Measurements from ENCODE around the gene NXPH4.

Gene NXPH4

DNA sequence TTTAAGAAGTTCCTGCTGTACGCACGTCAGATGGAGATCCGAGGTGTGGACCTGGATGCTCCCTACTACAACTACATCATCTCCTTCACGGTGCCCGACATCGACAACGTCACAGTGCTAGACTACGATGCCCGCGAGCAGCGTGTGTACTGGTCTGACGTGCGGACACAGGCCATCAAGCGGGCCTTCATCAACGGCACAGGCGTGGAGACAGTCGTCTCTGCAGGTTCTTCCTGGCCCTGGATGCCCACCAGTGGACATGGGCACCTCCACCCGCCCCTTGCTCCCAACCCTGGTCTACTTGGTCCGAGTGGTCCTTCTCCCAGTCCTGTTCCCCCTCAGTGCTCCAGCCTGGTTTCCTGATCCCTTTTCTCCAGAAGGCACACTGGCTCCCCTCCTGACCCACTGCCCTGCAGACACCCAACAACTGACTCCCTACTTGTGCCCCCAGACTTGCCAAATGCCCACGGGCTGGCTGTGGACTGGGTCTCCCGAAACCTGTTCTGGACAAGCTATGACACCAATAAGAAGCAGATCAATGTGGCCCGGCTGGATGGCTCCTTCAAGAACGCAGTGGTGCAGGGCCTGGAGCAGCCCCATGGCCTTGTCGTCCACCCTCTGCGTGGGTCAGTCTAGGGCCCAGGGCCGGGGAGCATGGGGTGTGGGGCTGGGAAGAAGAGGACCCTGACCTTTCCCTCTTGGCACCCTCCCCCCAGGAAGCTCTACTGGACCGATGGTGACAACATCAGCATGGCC is 37.1 kb upstream of the NXPH4 start:
- Histone ChIP-seq H3K9me3 (ENCODE audit: insufficient read depth, low read depth, low read length) (no peaks in the 10 kb centered on the region), H4K20me1 (ENCODE audit: insufficient read depth, low read length, poor library complexity, severe bottlenecking) (no peaks in the 10 kb centered on the region), H3K27me3 (ENCODE audit: insufficient read depth, low read length, poor library complexity, severe bottlenecking) (no peaks in the 10 kb centered on the region), H3F3A (ENCODE audit: low read depth) (no peaks in the 10 kb centered on the region), H3K4me1 (ENCODE audit: insufficient read depth, low read length, poor library complexity, severe bottlenecking) (no peaks in the 10 kb centered on the region), H3K36me3 (ENCODE audit: insufficient read depth, low read length) (no peaks in the 10 kb centered on the region), H3K4me2 (ENCODE audit: low read depth, low read length, poor library complexity, severe bottlenecking) (no peak overlapping the region), H3K9me2 (replicated peaks; ENCODE audit: low read depth, low read length) (no peaks in the 10 kb centered on the region), H3K4me3 (ENCODE audit: low read length, poor library complexity, severe bottlenecking) (no peak overlapping the region), H2AFZ (ENCODE audit: low read length) (no peak overlapping the region), H3K79me2 (ENCODE audit: insufficient read depth, low read length) (no peaks in the 10 kb centered on the region), H3K9ac (ENCODE audit: low read depth, low read length, poor library complexity, severe bottlenecking) (no peak overlapping the region)
- TF ChIP-seq EZH2phosphoT487 (IDR thresholded peaks at IDR 0.05; ENCODE audit: borderline replicate concordance) (no peak), CTCF (conservative IDR thresholded peaks at IDR 0.05; ENCODE audit: low read length) (no peak)

DNA sequence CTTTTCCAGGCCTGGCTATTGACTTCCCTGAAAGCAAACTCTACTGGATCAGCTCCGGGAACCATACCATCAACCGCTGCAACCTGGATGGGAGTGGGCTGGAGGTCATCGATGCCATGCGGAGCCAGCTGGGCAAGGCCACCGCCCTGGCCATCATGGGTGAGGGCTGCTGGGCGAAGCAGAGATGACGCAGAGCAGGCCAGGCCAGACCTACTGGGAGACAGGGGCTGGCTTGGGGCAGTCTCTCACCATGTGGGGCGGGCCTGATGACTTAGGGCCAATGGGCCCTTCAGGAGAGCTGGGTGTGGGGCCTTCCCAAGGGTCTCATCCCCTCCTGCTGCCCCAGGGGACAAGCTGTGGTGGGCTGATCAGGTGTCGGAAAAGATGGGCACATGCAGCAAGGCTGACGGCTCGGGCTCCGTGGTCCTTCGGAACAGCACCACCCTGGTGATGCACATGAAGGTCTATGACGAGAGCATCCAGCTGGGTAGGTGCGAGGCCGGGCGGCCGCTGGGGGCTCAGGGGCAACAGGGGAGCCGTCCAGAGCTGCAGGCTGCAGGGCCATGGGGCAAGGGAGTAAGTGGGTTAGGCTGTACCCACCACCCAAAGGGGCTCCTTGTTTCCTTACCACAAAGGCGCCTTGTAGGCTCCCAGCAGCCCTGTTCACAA is 36.1 kb upstream of the NXPH4 start:
- H3K4me1 ChIP-seq (ENCODE audit: insufficient read depth, low read length, poor library complexity, severe bottlenecking), result no peaks in the 10 kb centered on the region
- H3K9me3 ChIP-seq (ENCODE audit: insufficient read depth, low read depth, low read length), result no peaks in the 10 kb centered on the region
- no peak overlapping the region for H2AFZ ChIP-seq (ENCODE audit: low read length)
- no peak for TF ChIP-seq EZH2phosphoT487 (IDR thresholded peaks at IDR 0.05; ENCODE audit: borderline replicate concordance)
- no peaks in the 10 kb centered on the region for H3K79me2 ChIP-seq (ENCODE audit: insufficient read depth, low read length)
- H3K27me3 ChIP-seq (ENCODE audit: insufficient read depth, low read length, poor library complexity, severe bottlenecking), result no peaks in the 10 kb centered on the region
- H4K20me1 ChIP-seq (ENCODE audit: insufficient read depth, low read length, poor library complexity, severe bottlenecking), result no peaks in the 10 kb centered on the region
- no peaks in the 10 kb centered on the region for H3F3A ChIP-seq (ENCODE audit: low read depth)
- H3K9ac ChIP-seq (ENCODE audit: low read depth, low read length, poor library complexity, severe bottlenecking), result no peak overlapping the region
- H3K9me2 ChIP-seq (replicated peaks; ENCODE audit: low read depth, low read length), result no peaks in the 10 kb centered on the region
- no peak overlapping the region for H3K4me2 ChIP-seq (ENCODE audit: low read depth, low read length, poor library complexity, severe bottlenecking)
- H3K36me3 ChIP-seq (ENCODE audit: insufficient read depth, low read length), result no peaks in the 10 kb centered on the region
- H3K4me3 ChIP-seq (ENCODE audit: low read length, poor library complexity, severe bottlenecking), result no peak overlapping the region

- no peaks in the 10 kb centered on the region for H3K9me2 ChIP-seq (replicated peaks; ENCODE audit: low read depth, low read length)
Measured at GRCh38 chr12:57181072-57181471, 35.5 kb upstream of the NXPH4 start.

More at GRCh38 chr12:57181072-57181471, 35.5 kb upstream of the NXPH4 start:
- no peaks in the 10 kb centered on the region for H3K36me3 ChIP-seq (ENCODE audit: insufficient read depth, low read length)
- no peaks in the 10 kb centered on the region for H3K4me1 ChIP-seq (ENCODE audit: insufficient read depth, low read length, poor library complexity, severe bottlenecking)
- no peak overlapping the region for H3K9ac ChIP-seq (ENCODE audit: low read depth, low read length, poor library complexity, severe bottlenecking)
- no peak overlapping the region for H3K4me2 ChIP-seq (ENCODE audit: low read depth, low read length, poor library complexity, severe bottlenecking)
- no peaks in the 10 kb centered on the region for H4K20me1 ChIP-seq (ENCODE audit: insufficient read depth, low read length, poor library complexity, severe bottlenecking)
- no peak overlapping the region for H2AFZ ChIP-seq (ENCODE audit: low read length)
- H3K4me3 ChIP-seq (ENCODE audit: low read length, poor library complexity, severe bottlenecking), result no peak overlapping the region
- no peaks in the 10 kb centered on the region for H3K9me3 ChIP-seq (ENCODE audit: insufficient read depth, low read depth, low read length)
- no peaks in the 10 kb centered on the region for H3F3A ChIP-seq (ENCODE audit: low read depth)
- H3K79me2 ChIP-seq (ENCODE audit: insufficient read depth, low read length), result no peaks in the 10 kb centered on the region
- TF ChIP-seq EZH2phosphoT487 (IDR thresholded peaks at IDR 0.05; ENCODE audit: borderline replicate concordance) (no peak), CTCF (conservative IDR thresholded peaks at IDR 0.05; ENCODE audit: low read length) (no peak)
- no peaks in the 10 kb centered on the region for H3K27me3 ChIP-seq (ENCODE audit: insufficient read depth, low read length, poor library complexity, severe bottlenecking)
